GM20000 (cell line): ENCODE results near the gene EAF2.

Experiments
- DNase-seq: peaks from one replicate; pipeline ENCODE4 v3.0.0; 2012; ENCODE audit warnings: low spot score
- CTCF ChIP-seq: IDR thresholded peaks from 2 replicates; pipeline ENCODE4 v1.5.1; 2012; ENCODE audit warnings: mild to moderate bottlenecking, control low read depth; ENCODE audit errors: extremely low read depth, missing control alignments

EAF2 gene

GRCh38 chr3:121809249-121809648 lies 25.8 kb upstream of the EAF2 start:
- peak; percentile 51 for DNase-seq
- TF ChIP-seq CTCF, result no peak

- no peak for DNase-seq
- TF ChIP-seq CTCF, result no peak
Measured at GRCh38 chr3:121817753-121818152, 17.3 kb upstream of the EAF2 start.

- no peak for DNase-seq
- TF ChIP-seq CTCF, result no peak
Measured at GRCh38 chr3:121818578-121818977, 16.4 kb upstream of the EAF2 start.

GRCh38 chr3:121819236-121819635 lies 15.8 kb upstream of the EAF2 start:
- DNase-seq, result no peak
- TF ChIP-seq CTCF, result no peak

- TF ChIP-seq CTCF, result no peak
- DNase-seq, result no peak
Measured at GRCh38 chr3:121821421-121822199, 13.4 kb upstream of the EAF2 start.

GRCh38 chr3:121822973-121823372 lies 12.0 kb upstream of the EAF2 start:
- no peak for DNase-seq
- TF ChIP-seq CTCF, result no peak

GRCh38 chr3:121834157-121834670 lies 795 bp upstream of the EAF2 start:
- DNase-seq, result peak; percentile 2
- no peak for TF ChIP-seq CTCF
